WTC11 (cell line): ENCODE results near the gene RPIA. TPM values are rescaled to one million over a fixed set of nuclear protein-coding genes. Genes with fewer than 3 reads are reported as not detected.

Experiments used
- ATAC-seq: fragments of 200-7000 bp; cut with Tn5 transposase; 2 replicates; pipeline ENCODE4 v1.10.0; 2021; ENCODE audit warnings: mild to moderate bottlenecking, moderate library complexity
- CTCF ChIA-PET: fragments of 300-600 bp; sonication (Branson Sonifier 250); formaldehyde crosslinking; loops from one replicate; lab custom pipeline; 2021; ENCODE audit warnings: antibody characterized with exemption; lab: Charles Lee
- POLR2A ChIA-PET: fragments of 350-600 bp; sonication (Branson Sonifier 250); formaldehyde crosslinking; loops from one replicate; lab custom pipeline; 2021; ENCODE audit warnings: antibody characterized with exemption; lab: Charles Lee
- DNase-seq: peaks from one replicate; pipeline ENCODE4 v3.0.0; 2021; ENCODE audit warnings: low spot score
- H3K27ac Mint-ChIP-seq: 2 replicates; pipeline ENCODE4 v1.8.0; 2021; ENCODE audit warnings: mixed read lengths
- H3K27me3 Mint-ChIP-seq: 2 replicates; pipeline ENCODE4 v1.8.0; 2021; ENCODE audit warnings: low read depth, mild to moderate bottlenecking, moderate library complexity, mixed read lengths
- H3K36me3 Mint-ChIP-seq: 2 replicates; pipeline ENCODE4 v1.8.0; 2021; ENCODE audit warnings: mixed read lengths
- H3K4me1 Mint-ChIP-seq: 2 replicates; pipeline ENCODE4 v1.8.0; 2022; ENCODE audit warnings: mixed read lengths
- H3K4me3 Mint-ChIP-seq: 2 replicates; pipeline ENCODE4 v1.8.0; 2021; ENCODE audit warnings: mild to moderate bottlenecking, moderate library complexity, mixed read lengths
- H3K9me3 Mint-ChIP-seq: 2 replicates; pipeline ENCODE4 v1.8.0; 2021; ENCODE audit warnings: mixed read lengths
- CBFB ChIP-seq: sonication (generic); formaldehyde crosslinking; IDR thresholded peaks from 2 replicates; pipeline ENCODE4 v1.8.1; 2022; ENCODE audit warnings: mild to moderate bottlenecking, low read depth, missing genetic modification reagents
- CTCF ChIP-seq: fragments of 200-600 bp; IDR thresholded peaks from 2 replicates; pipeline ENCODE4 v1.8.0; 2022; ENCODE audit warnings: antibody characterized with exemption
- EMX1 ChIP-seq: fragments of 250-450 bp; sonication (Bioruptor Pico); IDR thresholded peaks from 2 replicates; pipeline ENCODE4 v1.8.0; 2021; ENCODE audit warnings: mild to moderate bottlenecking
- ERG ChIP-seq: fragments of 250-450 bp; sonication (Bioruptor Pico); IDR thresholded peaks from 2 replicates; pipeline ENCODE4 v1.8.0; 2021; ENCODE audit warnings: mild to moderate bottlenecking
- ETV6 ChIP-seq: sonication (generic); formaldehyde crosslinking; IDR thresholded peaks from 2 replicates; pipeline ENCODE4 v1.8.1; 2022; ENCODE audit warnings: mild to moderate bottlenecking, missing genetic modification reagents
- FOXJ3 ChIP-seq: sonication (generic); formaldehyde crosslinking; IDR thresholded peaks from 2 replicates; pipeline ENCODE4 v1.9.0; 2021; ENCODE audit warnings: missing genetic modification reagents, mild to moderate bottlenecking, borderline replicate concordance
- GABPB1 ChIP-seq: sonication (generic); formaldehyde crosslinking; IDR thresholded peaks from 2 replicates; pipeline ENCODE4 v1.8.1; 2023; ENCODE audit warnings: mild to moderate bottlenecking, missing genetic modification reagents
- IRF2 ChIP-seq: sonication (generic); formaldehyde crosslinking; IDR thresholded peaks from 2 replicates; pipeline ENCODE4 v1.8.0; 2022; ENCODE audit warnings: low read depth, missing genetic modification reagents, borderline replicate concordance
- MYBL2 ChIP-seq: sonication (generic); formaldehyde crosslinking; IDR thresholded peaks from 2 replicates; pipeline ENCODE4 v1.8.1; 2023; ENCODE audit warnings: mild to moderate bottlenecking, moderate library complexity, missing genetic modification reagents
- NFYB ChIP-seq: sonication (generic); formaldehyde crosslinking; conservative IDR thresholded peaks from 2 replicates; pipeline ENCODE4 v1.8.0; 2022; ENCODE audit warnings: low read depth, missing genetic modification reagents
- PRRX2 ChIP-seq: fragments of 250-450 bp; sonication (Bioruptor Pico); IDR thresholded peaks from 2 replicates; pipeline ENCODE4 v1.8.0; 2021; ENCODE audit warnings: mild to moderate bottlenecking
- RELA ChIP-seq: sonication (generic); formaldehyde crosslinking; IDR thresholded peaks from 2 replicates; pipeline ENCODE4 v1.8.1; 2022; ENCODE audit warnings: missing genetic modification reagents, mild to moderate bottlenecking, borderline replicate concordance
- SMAD3 ChIP-seq: sonication (generic); formaldehyde crosslinking; IDR thresholded peaks from 2 replicates; pipeline ENCODE4 v1.8.0; 2022; ENCODE audit warnings: missing genetic modification reagents, mild to moderate bottlenecking, borderline replicate concordance
- TEAD1 ChIP-seq: sonication (generic); formaldehyde crosslinking; IDR thresholded peaks from 2 replicates; pipeline ENCODE4 v1.8.0; 2022; ENCODE audit warnings: mild to moderate bottlenecking, missing genetic modification reagents
- TP53 ChIP-seq: sonication (generic); formaldehyde crosslinking; IDR thresholded peaks from 2 replicates; pipeline ENCODE4 v1.8.1; 2023; ENCODE audit warnings: mild to moderate bottlenecking, missing genetic modification reagents
- ZMAT4 ChIP-seq: fragments of 250-450 bp; sonication (Bioruptor Pico); IDR thresholded peaks from 2 replicates; pipeline ENCODE4 v1.9.0; 2021; ENCODE audit warnings: mild to moderate bottlenecking
- ZNF138 ChIP-seq: sonication (generic); formaldehyde crosslinking; conservative IDR thresholded peaks from 2 replicates; pipeline ENCODE4 v1.8.1; 2022; ENCODE audit warnings: mild to moderate bottlenecking, moderate library complexity, missing genetic modification reagents
- ZNF317 ChIP-seq: sonication (generic); formaldehyde crosslinking; IDR thresholded peaks from 2 replicates; pipeline ENCODE4 v1.8.1; 2023; ENCODE audit warnings: low read depth, mild to moderate bottlenecking, moderate library complexity, missing genetic modification reagents, borderline replicate concordance
- ZNF396 ChIP-seq: fragments of 250-450 bp; sonication (Bioruptor Pico); IDR thresholded peaks from 2 replicates; pipeline ENCODE4 v1.8.0; 2021; ENCODE audit warnings: mild to moderate bottlenecking, moderate library complexity, borderline replicate concordance
- ZNF532 ChIP-seq: fragments of 250-450 bp; sonication (Bioruptor Pico); IDR thresholded peaks from 2 replicates; pipeline ENCODE4 v1.9.0; 2021; ENCODE audit warnings: mild to moderate bottlenecking, borderline replicate concordance
- total RNA-seq: library from RNA; stranded (reverse); gene quantifications from 3 replicates; pipeline ENCODE4 v1.2.3, GENCODE V29; 2021
- TF ChIP-seq, protein P1 (sequence below): sonication (generic); formaldehyde crosslinking; IDR thresholded peaks from 2 replicates; pipeline ENCODE4 v1.8.0; 2022; ENCODE audit warnings: mild to moderate bottlenecking, missing genetic modification reagents
- TF ChIP-seq, protein P2 (sequence below): sonication (generic); formaldehyde crosslinking; IDR thresholded peaks from 2 replicates; pipeline ENCODE4 v1.8.1; 2023; ENCODE audit warnings: mild to moderate bottlenecking, missing genetic modification reagents, borderline replicate concordance

The RPIA gene
- total RNA-seq, 1 experiment from 2014 or later, result 23.4 TPM

- no peak for DNase-seq
- H3K27me3 Mint-ChIP-seq, result no peaks in the 10 kb centered on the region
These were observed 36.8 kb upstream of the RPIA start for GRCh38 chr2:88654714-88655113.

DNA sequence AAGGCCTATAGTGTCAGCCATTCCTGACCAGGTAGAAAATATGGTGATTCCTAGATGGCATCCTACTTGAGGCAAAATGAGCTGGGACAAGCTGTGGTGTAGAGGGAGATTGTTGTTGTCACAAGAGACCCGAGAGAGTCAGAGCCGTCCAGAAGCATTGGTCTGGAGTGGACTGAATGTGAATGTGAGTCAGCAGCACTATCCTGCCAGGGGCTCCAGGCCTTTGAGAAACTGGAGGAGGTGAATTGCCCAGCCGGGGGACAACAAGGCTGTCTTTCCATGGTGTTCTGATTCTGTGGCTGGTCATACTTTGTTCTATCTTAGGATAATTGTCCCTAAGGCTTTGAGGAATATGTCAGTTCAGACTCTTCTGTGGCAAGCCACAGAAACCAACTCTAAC, 34.8 kb upstream of the RPIA start:
- Mint-ChIP-seq H3K27ac (no peak overlapping the region), H3K4me1 (peaks cover 21% of the 10 kb centered on the region), H3K27me3 (no peaks in the 10 kb centered on the region), H3K9me3 (peaks cover 8% of the 10 kb centered on the region), H3K36me3 (peaks cover 3% of the 10 kb centered on the region; the same call in 1 of the 2 replicates), H3K4me3 (no peak overlapping the region)
- no peak for TF ChIP-seq TP53
- no peak for TF ChIP-seq ZMAT4
- TF ChIP-seq IRF2 (CRISPR knock-in tag), result no peak
- TF ChIP-seq EMX1 (CRISPR knock-in tag), result no peak
- TF ChIP-seq, protein P1, sequence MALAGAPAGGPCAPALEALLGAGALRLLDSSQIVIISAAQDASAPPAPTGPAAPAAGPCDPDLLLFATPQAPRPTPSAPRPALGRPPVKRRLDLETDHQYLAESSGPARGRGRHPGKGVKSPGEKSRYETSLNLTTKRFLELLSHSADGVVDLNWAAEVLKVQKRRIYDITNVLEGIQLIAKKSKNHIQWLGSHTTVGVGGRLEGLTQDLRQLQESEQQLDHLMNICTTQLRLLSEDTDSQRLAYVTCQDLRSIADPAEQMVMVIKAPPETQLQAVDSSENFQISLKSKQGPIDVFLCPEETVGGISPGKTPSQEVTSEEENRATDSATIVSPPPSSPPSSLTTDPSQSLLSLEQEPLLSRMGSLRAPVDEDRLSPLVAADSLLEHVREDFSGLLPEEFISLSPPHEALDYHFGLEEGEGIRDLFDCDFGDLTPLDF (CRISPR knock-in tag), result no peak
- TF ChIP-seq CTCF, result no peak
- no peak for TF ChIP-seq ZNF396
- TF ChIP-seq CBFB (CRISPR knock-in tag), result no peak
- TF ChIP-seq RELA (CRISPR knock-in tag), result no peak
- TF ChIP-seq FOXJ3 (CRISPR knock-in tag), result no peak
- no peak for TF ChIP-seq ERG (CRISPR knock-in tag)
- TF ChIP-seq ZNF317 (CRISPR knock-in tag), result no peak
- TF ChIP-seq MYBL2 (CRISPR knock-in tag), result no peak
- TF ChIP-seq, protein P2, sequence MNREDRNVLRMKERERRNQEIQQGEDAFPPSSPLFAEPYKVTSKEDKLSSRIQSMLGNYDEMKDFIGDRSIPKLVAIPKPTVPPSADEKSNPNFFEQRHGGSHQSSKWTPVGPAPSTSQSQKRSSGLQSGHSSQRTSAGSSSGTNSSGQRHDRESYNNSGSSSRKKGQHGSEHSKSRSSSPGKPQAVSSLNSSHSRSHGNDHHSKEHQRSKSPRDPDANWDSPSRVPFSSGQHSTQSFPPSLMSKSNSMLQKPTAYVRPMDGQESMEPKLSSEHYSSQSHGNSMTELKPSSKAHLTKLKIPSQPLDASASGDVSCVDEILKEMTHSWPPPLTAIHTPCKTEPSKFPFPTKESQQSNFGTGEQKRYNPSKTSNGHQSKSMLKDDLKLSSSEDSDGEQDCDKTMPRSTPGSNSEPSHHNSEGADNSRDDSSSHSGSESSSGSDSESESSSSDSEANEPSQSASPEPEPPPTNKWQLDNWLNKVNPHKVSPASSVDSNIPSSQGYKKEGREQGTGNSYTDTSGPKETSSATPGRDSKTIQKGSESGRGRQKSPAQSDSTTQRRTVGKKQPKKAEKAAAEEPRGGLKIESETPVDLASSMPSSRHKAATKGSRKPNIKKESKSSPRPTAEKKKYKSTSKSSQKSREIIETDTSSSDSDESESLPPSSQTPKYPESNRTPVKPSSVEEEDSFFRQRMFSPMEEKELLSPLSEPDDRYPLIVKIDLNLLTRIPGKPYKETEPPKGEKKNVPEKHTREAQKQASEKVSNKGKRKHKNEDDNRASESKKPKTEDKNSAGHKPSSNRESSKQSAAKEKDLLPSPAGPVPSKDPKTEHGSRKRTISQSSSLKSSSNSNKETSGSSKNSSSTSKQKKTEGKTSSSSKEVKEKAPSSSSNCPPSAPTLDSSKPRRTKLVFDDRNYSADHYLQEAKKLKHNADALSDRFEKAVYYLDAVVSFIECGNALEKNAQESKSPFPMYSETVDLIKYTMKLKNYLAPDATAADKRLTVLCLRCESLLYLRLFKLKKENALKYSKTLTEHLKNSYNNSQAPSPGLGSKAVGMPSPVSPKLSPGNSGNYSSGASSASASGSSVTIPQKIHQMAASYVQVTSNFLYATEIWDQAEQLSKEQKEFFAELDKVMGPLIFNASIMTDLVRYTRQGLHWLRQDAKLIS (CRISPR knock-in tag), result no peak
- TF ChIP-seq SMAD3, result no peak
- TF ChIP-seq ETV6 (CRISPR knock-in tag), result no peak
- TF ChIP-seq TEAD1 (CRISPR knock-in tag), result no peak
- no peak for TF ChIP-seq NFYB (CRISPR knock-in tag)
- TF ChIP-seq PRRX2 (CRISPR knock-in tag), result no peak
- TF ChIP-seq ZNF532 (CRISPR knock-in tag), result no peak
- DNase-seq, result no peak
- ChIA-PET CTCF (interaction anchor here (1.3 to 4.1 kb wide), 3 partner anchors 10 to 15 kb away, joined by 4 to 30 read pairs (median 5); no protein-coding TSS in a partner anchor), POLR2A (no interaction called here)
- no peak for ATAC-seq

More at GRCh38 chr2:88654714-88655113, 36.8 kb upstream of the RPIA start:
- Mint-ChIP-seq H3K36me3 (no peaks in the 10 kb centered on the region), H3K4me1 (peaks cover 16% of the 10 kb centered on the region), H3K9me3 (no peaks in the 10 kb centered on the region)
- no peak for ATAC-seq
- TF ChIP-seq ZNF138 (CRISPR knock-in tag), result no peak
- peak; percentile 54; the same call in 1 of the 2 replicates for TF ChIP-seq GABPB1 (CRISPR knock-in tag)
- TF ChIP-seq, all 79 proteins: peak for 1
- no peak overlapping the region for H3K4me3 Mint-ChIP-seq
- ChIA-PET POLR2A (no interaction called here), CTCF (interaction anchor here (1.0 kb wide), 1 partner anchor 17 kb away, joined by 3 read pairs; no protein-coding TSS in a partner anchor)
- no peak overlapping the region for H3K27ac Mint-ChIP-seq
